Activated naive CD8-positive, alpha-beta T cell treated with anti-CD3 and anti-CD28 coated beads for 36 hours (primary cell): ENCODE results near the gene FMC1. TPM values are rescaled to one million over a fixed set of nuclear protein-coding genes. Genes with fewer than 3 reads are reported as not detected.
"Not testable (repeated sequence)": the region's sequence is repeated elsewhere in the genome, so short reads cannot be mapped to it uniquely, and the experiment has no call there.

Experiments used
- DNase-seq: peaks from one replicate; pipeline ENCODE4 v3.0.0; 2021
- H3K27ac Mint-ChIP-seq: one replicate; pipeline ENCODE4 v1.8.0; 2022; ENCODE audit warnings: mild to moderate bottlenecking, moderate library complexity, mixed read lengths
- H3K27me3 Mint-ChIP-seq: one replicate; pipeline ENCODE4 v1.8.0; 2022; ENCODE audit warnings: mild to moderate bottlenecking, mixed read lengths
- H3K36me3 Mint-ChIP-seq: one replicate; pipeline ENCODE4 v1.8.0; 2021; ENCODE audit warnings: mild to moderate bottlenecking, mixed read lengths
- H3K4me1 Mint-ChIP-seq: one replicate; pipeline ENCODE4 v1.8.0; 2021; ENCODE audit warnings: mixed read lengths
- H3K4me3 Mint-ChIP-seq: one replicate; pipeline ENCODE4 v1.8.0; 2022; ENCODE audit warnings: mild to moderate bottlenecking, moderate library complexity, mixed read lengths
- H3K9me3 Mint-ChIP-seq: one replicate; pipeline ENCODE4 v1.8.0; 2022; ENCODE audit warnings: mixed read lengths
- total RNA-seq, 2 experiments: library from RNA; stranded (reverse); gene quantifications; one replicate each; pipeline ENCODE4 v1.2.3, GENCODE V29; 2021

Gene FMC1, protein sequence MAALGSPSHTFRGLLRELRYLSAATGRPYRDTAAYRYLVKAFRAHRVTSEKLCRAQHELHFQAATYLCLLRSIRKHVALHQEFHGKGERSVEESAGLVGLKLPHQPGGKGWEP
- 1 to 10 TPM; 6.3 to 7.7 TPM for total RNA-seq

DNA sequence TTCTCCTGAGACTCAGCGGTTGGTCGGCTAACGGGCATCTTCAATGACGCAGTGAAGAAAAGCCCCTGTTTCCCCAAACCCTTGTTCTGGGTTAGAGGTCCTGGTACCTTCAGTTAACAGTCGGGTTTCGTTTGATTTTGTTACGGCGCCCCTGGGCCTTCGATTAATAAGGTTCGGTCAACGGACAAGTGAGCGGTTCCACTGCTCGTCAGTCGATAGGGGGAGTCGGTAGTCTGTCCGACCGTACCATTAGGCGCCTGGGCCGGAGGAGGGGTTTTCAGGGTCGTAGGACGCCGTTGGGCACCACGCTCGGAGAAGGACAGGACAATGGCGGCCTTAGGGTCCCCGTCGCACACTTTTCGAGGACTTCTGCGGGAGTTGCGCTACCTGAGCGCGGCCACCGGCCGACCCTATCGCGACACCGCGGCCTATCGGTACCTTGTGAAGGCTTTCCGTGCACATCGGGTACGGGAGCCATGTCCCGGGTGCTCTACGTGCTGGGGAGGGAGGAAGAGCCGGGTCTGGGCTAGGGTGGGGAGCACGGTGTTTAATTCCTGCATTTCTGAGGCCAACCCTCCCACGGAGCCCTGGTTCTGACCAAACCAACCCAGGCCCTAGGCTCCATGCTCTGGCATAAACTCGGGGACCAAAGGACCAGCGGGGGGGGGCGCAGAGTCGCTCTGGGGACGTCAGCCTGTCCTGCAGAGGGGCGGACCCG lies at the start of gene FMC1:
FMC1 (plus strand) TSS at position 280 of the 718 bp plus-strand sequence; CDS start at position 328, 48 bp downstream.
- peak; percentile 85 for DNase-seq
- H3K4me3 Mint-ChIP-seq, result peak within 1 kb of the TSS; percentile 91
- peaks cover 24% of the 10 kb centered on the region for H3K4me1 Mint-ChIP-seq
- peaks cover 7% of the 10 kb centered on the region for H3K27me3 Mint-ChIP-seq
- peaks cover 22% of the 10 kb centered on the region for H3K36me3 Mint-ChIP-seq
- peaks cover 10% of the 10 kb centered on the region for H3K9me3 Mint-ChIP-seq
- H3K27ac Mint-ChIP-seq, result peak within 1 kb of the TSS; percentile 99

- Mint-ChIP-seq H3K9me3 (no peaks in the 10 kb centered on the region), H3K27ac (no peak overlapping the region), H3K36me3 (peaks cover 3% of the 10 kb centered on the region), H3K27me3 (no peaks in the 10 kb centered on the region), H3K4me3 (no peak overlapping the region), H3K4me1 (no peaks in the 10 kb centered on the region)
- no peak for DNase-seq
Measured at GRCh38 chr7:139292821-139293220, 48.3 kb upstream of the FMC1 start.

- Mint-ChIP-seq H3K27ac (no peak overlapping the region), H3K4me1 (no peaks in the 10 kb centered on the region), H3K36me3 (no peaks in the 10 kb centered on the region), H3K9me3 (no peaks in the 10 kb centered on the region), H3K4me3 (no peak overlapping the region), H3K27me3 (no peaks in the 10 kb centered on the region)
- DNase-seq, result no peak
Measured at GRCh38 chr7:139293534-139293933, 47.6 kb upstream of the FMC1 start.

GRCh38 chr7:139294241-139294640 lies 46.9 kb upstream of the FMC1 start:
- Mint-ChIP-seq H3K36me3 (no peaks in the 10 kb centered on the region), H3K4me1 (no peaks in the 10 kb centered on the region), H3K27me3 (no peaks in the 10 kb centered on the region), H3K9me3 (no peaks in the 10 kb centered on the region), H3K4me3 (no peak overlapping the region), H3K27ac (no peak overlapping the region)
- DNase-seq, result no peak

GRCh38 chr7:139294951-139295575 lies 46.1 kb upstream of the FMC1 start:
- Mint-ChIP-seq H3K36me3 (no peaks in the 10 kb centered on the region), H3K27me3 (no peaks in the 10 kb centered on the region), H3K4me1 (no peaks in the 10 kb centered on the region), H3K27ac (no peak overlapping the region), H3K4me3 (no peak overlapping the region), H3K9me3 (no peaks in the 10 kb centered on the region)
- DNase-seq, result no peak

GRCh38 chr7:139297795-139298194 lies 43.3 kb upstream of the FMC1 start:
- Mint-ChIP-seq H3K36me3 (no peaks in the 10 kb centered on the region), H3K27ac (no peak overlapping the region), H3K4me1 (no peaks in the 10 kb centered on the region)

GRCh38 chr7:139299296-139299695 lies 41.8 kb upstream of the FMC1 start:
- no peak for DNase-seq
- no peaks in the 10 kb centered on the region for H3K9me3 Mint-ChIP-seq

More at GRCh38 chr7:139297795-139298194, 43.3 kb upstream of the FMC1 start:
- Mint-ChIP-seq H3K27me3 (no peaks in the 10 kb centered on the region), H3K9me3 (no peaks in the 10 kb centered on the region), H3K4me3 (no peak overlapping the region)
- DNase-seq, result no peak

GRCh38 chr7:139300390-139300789 lies 40.7 kb upstream of the FMC1 start:
- H3K27ac Mint-ChIP-seq, result no peak overlapping the region
- no peak for DNase-seq
- H3K27me3 Mint-ChIP-seq, result no peaks in the 10 kb centered on the region
- no peak overlapping the region for H3K4me3 Mint-ChIP-seq
- H3K36me3 Mint-ChIP-seq, result no peaks in the 10 kb centered on the region
- H3K9me3 Mint-ChIP-seq, result no peaks in the 10 kb centered on the region
- no peaks in the 10 kb centered on the region for H3K4me1 Mint-ChIP-seq

More at GRCh38 chr7:139299296-139299695, 41.8 kb upstream of the FMC1 start:
- H3K36me3 Mint-ChIP-seq, result no peaks in the 10 kb centered on the region
- no peaks in the 10 kb centered on the region for H3K27me3 Mint-ChIP-seq
- no peak overlapping the region for H3K4me3 Mint-ChIP-seq
- H3K27ac Mint-ChIP-seq, result no peak overlapping the region
- no peaks in the 10 kb centered on the region for H3K4me1 Mint-ChIP-seq

GRCh38 chr7:139304517-139304916 lies 36.6 kb upstream of the FMC1 start:
- H3K27ac Mint-ChIP-seq, result no peak overlapping the region
- no peak for DNase-seq
- H3K9me3 Mint-ChIP-seq, result no peaks in the 10 kb centered on the region
- H3K4me3 Mint-ChIP-seq, result no peak overlapping the region
- H3K36me3 Mint-ChIP-seq, result peaks cover 5% of the 10 kb centered on the region
- H3K4me1 Mint-ChIP-seq, result no peaks in the 10 kb centered on the region
- no peaks in the 10 kb centered on the region for H3K27me3 Mint-ChIP-seq

GRCh38 chr7:139317939-139318505 lies 23.1 kb upstream of the FMC1 start:
- Mint-ChIP-seq H3K36me3 (no peaks in the 10 kb centered on the region), H3K9me3 (no peaks in the 10 kb centered on the region), H3K27ac (no peak overlapping the region), H3K27me3 (no peaks in the 10 kb centered on the region), H3K4me3 (no peak overlapping the region), H3K4me1 (no peaks in the 10 kb centered on the region)
- DNase-seq, result no peak

DNA sequence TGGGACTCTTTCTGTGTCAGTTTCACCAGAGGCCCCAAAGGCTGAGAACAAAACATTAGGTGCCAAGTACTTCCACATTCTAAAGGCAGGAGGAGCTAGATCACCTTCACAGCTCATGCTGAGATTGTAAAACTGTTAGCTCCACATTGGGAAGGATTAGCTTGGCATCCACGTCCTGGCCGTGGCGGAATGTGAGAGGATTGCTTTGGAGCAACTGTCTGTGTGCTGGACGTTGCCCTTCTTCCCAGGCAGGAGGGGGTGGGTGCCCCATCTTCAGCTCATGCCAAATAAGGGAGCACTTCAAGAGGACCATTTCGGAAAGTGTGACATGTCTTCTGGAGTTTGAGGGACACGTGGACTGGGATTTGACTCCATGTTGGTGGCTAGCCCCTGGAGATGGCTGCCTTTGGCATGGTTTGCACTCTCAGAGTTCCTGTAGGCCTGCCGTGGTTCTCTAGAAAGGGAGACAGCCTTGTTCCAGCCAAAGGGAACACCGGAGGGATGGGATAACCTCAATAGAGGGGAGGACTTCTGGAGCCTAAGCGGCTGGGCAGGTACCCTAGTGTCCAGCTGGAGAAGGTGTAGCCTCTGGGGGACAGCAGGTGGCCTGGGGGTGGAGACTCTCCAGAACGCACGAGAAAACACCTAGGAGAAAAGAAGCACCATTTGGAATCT lies 19.9 kb upstream of the FMC1 start:
- DNase-seq, result no peak
- H3K9me3 Mint-ChIP-seq, result no peaks in the 10 kb centered on the region
- H3K36me3 Mint-ChIP-seq, result no peaks in the 10 kb centered on the region
- no peaks in the 10 kb centered on the region for H3K4me1 Mint-ChIP-seq
- no peak overlapping the region for H3K27ac Mint-ChIP-seq
- H3K4me3 Mint-ChIP-seq, result no peak overlapping the region
- H3K27me3 Mint-ChIP-seq, result no peaks in the 10 kb centered on the region

DNA sequence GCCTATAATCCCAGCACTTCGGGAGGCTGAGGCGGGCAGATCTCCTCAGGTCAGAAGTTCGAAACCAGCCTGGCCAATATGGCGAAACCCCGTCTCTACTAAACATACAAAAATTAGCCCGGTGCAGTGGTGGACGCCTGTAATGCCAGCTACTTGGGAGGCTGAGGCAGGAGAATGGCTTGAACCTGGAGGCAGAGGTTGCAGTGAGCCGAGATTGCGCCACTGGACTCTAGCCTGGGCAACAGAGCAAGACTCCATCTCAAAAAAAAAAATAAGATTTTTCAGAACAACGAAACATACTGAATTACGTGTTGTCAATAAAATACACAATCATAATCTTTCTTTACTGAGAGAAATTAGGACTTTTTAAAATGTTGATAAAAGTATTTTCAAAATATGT lies 16.4 kb upstream of the FMC1 start:
- not testable (repeated sequence) for H3K4me1 Mint-ChIP-seq, DNase-seq, H3K27ac Mint-ChIP-seq, H3K36me3 Mint-ChIP-seq, H3K9me3 Mint-ChIP-seq, H3K4me3 Mint-ChIP-seq, H3K27me3 Mint-ChIP-seq

- no peak for DNase-seq
- no peak overlapping the region for H3K4me3 Mint-ChIP-seq
- H3K9me3 Mint-ChIP-seq, result peaks cover 7% of the 10 kb centered on the region
- H3K4me1 Mint-ChIP-seq, result peaks cover 9% of the 10 kb centered on the region
- H3K27me3 Mint-ChIP-seq, result no peaks in the 10 kb centered on the region
- no peaks in the 10 kb centered on the region for H3K36me3 Mint-ChIP-seq
- H3K27ac Mint-ChIP-seq, result no peak overlapping the region
Measured at GRCh38 chr7:139328375-139328774, 12.8 kb upstream of the FMC1 start.

- H3K27me3 Mint-ChIP-seq, result no peaks in the 10 kb centered on the region
- no peak overlapping the region for H3K27ac Mint-ChIP-seq
- H3K4me3 Mint-ChIP-seq, result no peak overlapping the region
- peaks cover 7% of the 10 kb centered on the region for H3K9me3 Mint-ChIP-seq
- peaks cover 9% of the 10 kb centered on the region for H3K4me1 Mint-ChIP-seq
- no peak for DNase-seq
- H3K36me3 Mint-ChIP-seq, result no peaks in the 10 kb centered on the region
Measured at GRCh38 chr7:139329119-139329518, 12.0 kb upstream of the FMC1 start.
